Endothelial cell of umbilical vein (primary cell): ENCODE measurements around the gene NCEH1. TPM values are rescaled to one million over a fixed set of nuclear protein-coding genes. Genes with fewer than 3 reads are reported as not detected.

Experiments
- BruUV-seq: library from RNA; stranded (reverse); fragments of 400-500 nt; replicated peaks from 2 replicates; lab custom pipeline; 2021; lab: Mats Ljungman, UMichigan
- CTCF ChIA-PET: fragments of 300-600, 350-600 bp; sonication (Branson Sonifier 250); formaldehyde crosslinking; loops from one replicate; lab custom pipeline; 2021; ENCODE audit warnings: antibody characterized with exemption, inconsistent platforms; lab: Charles Lee
- POLR2A ChIA-PET: fragments of 300-600, 350-600 bp; sonication (Branson Sonifier 250); formaldehyde crosslinking; loops from one replicate; lab custom pipeline; 2021; ENCODE audit warnings: antibody characterized with exemption, inconsistent platforms; lab: Charles Lee
- DNase-seq: peaks from one replicate; pipeline ENCODE4 v3.0.0-alpha.2; 2011; ENCODE audit warnings: low read depth, low spot score
- FAIRE-seq: peaks from 2 replicates; lab custom pipeline; 2011; peaks lifted over from hg19 to GRCh38; lab: Jason Lieb, UNC
- H2AFZ ChIP-seq: 2 replicates; pipeline ENCODE4 v1.6.0; 2012; ENCODE audit warnings: low read depth, low read length, control low read depth, inconsistent platforms
- H3K27ac ChIP-seq: 2 replicates; pipeline ENCODE4 v1.5.1; 2011; ENCODE audit warnings: low read depth, mild to moderate bottlenecking, control low read depth, low read length, moderate library complexity; ENCODE audit not compliant: insufficient read depth
- H3K27me3 ChIP-seq, 2 experiments: 2 replicates each; pipeline versions ENCODE4 v1.6.0 to v1.6.1; 2011; ENCODE audit warnings: low read length in 2 of 2, mixed read lengths in 1 of 2; ENCODE audit not compliant: control insufficient read depth in 2 of 2, insufficient read depth in 2 of 2
- H3K36me3 ChIP-seq, 2 experiments: 2 replicates in 1 of 2; 3 replicates in 1 of 2; pipeline ENCODE4 v1.5.1; 2011; ENCODE audit warnings: low read length in 2 of 2, mild to moderate bottlenecking in 1 of 2, moderate library complexity in 1 of 2; ENCODE audit not compliant: control insufficient read depth in 2 of 2, insufficient read depth in 2 of 2; ENCODE audit errors: extremely low read depth in 1 of 2
- H3K4me1 ChIP-seq: 3 replicates; pipeline ENCODE4 v1.5.1; 2011; ENCODE audit warnings: mild to moderate bottlenecking, low read length; ENCODE audit not compliant: control insufficient read depth, insufficient read depth; ENCODE audit errors: extremely low read depth
- H3K4me2 ChIP-seq: 2 replicates; pipeline ENCODE4 v1.6.1; 2011; ENCODE audit warnings: low read length, control low read depth, mixed read lengths; ENCODE audit not compliant: insufficient read depth
- H3K4me3 ChIP-seq, 3 experiments: fragments of 200-600 bp in 1 of 3; sonication (generic), shearing (Covaris generic) in 1 of 3; replicated peaks in 1 of 3; 2 replicates each; pipeline ENCODE4 v1.5.1; 2011 to 2016; ENCODE audit warnings: control low read depth in 3 of 3, low read length in 3 of 3, mild to moderate bottlenecking in 2 of 3, inconsistent platforms in 1 of 3, low read depth in 1 of 3, moderate library complexity in 1 of 3; ENCODE audit not compliant: insufficient read depth in 1 of 3
- H3K79me2 ChIP-seq: 2 replicates; pipeline ENCODE4 v1.6.0; 2012; ENCODE audit warnings: low read length, inconsistent platforms; ENCODE audit not compliant: control insufficient read depth, insufficient read depth
- H3K9ac ChIP-seq: replicated peaks from 2 replicates; pipeline ENCODE3; 2011; ENCODE audit warnings: low read length, control low read depth; ENCODE audit not compliant: insufficient read depth; ENCODE audit errors: extremely low read depth
- H3K9me1 ChIP-seq: replicated peaks from 3 replicates; pipeline ENCODE4 v1.6.0; 2011; ENCODE audit warnings: mild to moderate bottlenecking, low read length; ENCODE audit not compliant: control insufficient read depth, insufficient read depth; ENCODE audit errors: extremely low read depth
- H3K9me3 ChIP-seq: replicated peaks from 2 replicates; pipeline ENCODE4 v1.5.1; 2012; ENCODE audit warnings: low read length, inconsistent platforms; ENCODE audit not compliant: control insufficient read depth, insufficient read depth
- H4K20me1 ChIP-seq: replicated peaks from 2 replicates; pipeline ENCODE3; 2011; ENCODE audit warnings: mild to moderate bottlenecking, low read length; ENCODE audit not compliant: control insufficient read depth, insufficient read depth; ENCODE audit errors: extremely low read depth
- EZH2 ChIP-seq: IDR thresholded peaks from 2 replicates; pipeline ENCODE4 v1.6.1; 2012; ENCODE audit warnings: borderline replicate concordance, low read depth, mild to moderate bottlenecking, moderate library complexity, low read length, inconsistent platforms; ENCODE audit not compliant: severe bottlenecking
- GATA2 ChIP-seq: IDR thresholded peaks from 2 replicates; pipeline ENCODE4 v1.7.0; 2011; ENCODE audit warnings: low read depth, mild to moderate bottlenecking, moderate library complexity, mixed read lengths, low read length; ENCODE audit not compliant: insufficient read length, insufficient read depth
- JUN ChIP-seq: IDR thresholded peaks from 2 replicates; pipeline ENCODE4 v1.6.1; 2011; ENCODE audit warnings: borderline replicate concordance, low read depth; ENCODE audit not compliant: insufficient read length, insufficient read depth
- MAX ChIP-seq: IDR thresholded peaks from 2 replicates; pipeline ENCODE4 v1.6.1; 2011; ENCODE audit not compliant: insufficient read depth, insufficient read length
- MYC ChIP-seq: IDR thresholded peaks from one replicate; pipeline ENCODE4 v1.6.1; 2011; ENCODE audit warnings: mild to moderate bottlenecking, low read depth, low read length
- POLR2A ChIP-seq: IDR thresholded peaks from 2 replicates; pipeline ENCODE4 v1.6.1; 2012; ENCODE audit warnings: low read depth, mild to moderate bottlenecking, control low read depth, low read length
- POLR2AphosphoS5 ChIP-seq: IDR thresholded peaks from 2 replicates; pipeline ENCODE4 v1.6.1; 2012; ENCODE audit warnings: low read depth, mild to moderate bottlenecking, control low read depth, low read length, moderate library complexity; ENCODE audit not compliant: insufficient read depth
- dilution Hi-C: fragments of 300-500 bp; cut with MboI; formaldehyde crosslinking; loops from one replicate; pipeline ENCODE4 v1.15.0; 2019; ENCODE audit warnings: low sequenced_read_pairs; ENCODE audit not compliant: extremely low pct_ligation_motif_present
- intact Hi-C: fragments of 100-400 bp; cut with micrococcal nuclease; formaldehyde crosslinking; loops from one replicate; pipeline ENCODE4 v1.10.0; 2022
- polyA plus RNA-seq, 4 experiments: library from polyadenylated mRNA; depleted of rRNA in 3 of 4; stranded (reverse) in 3 of 4; unstranded in 1 of 4; fragments of >200 nt; gene quantifications; 2 replicates each; pipeline versions ENCODE4 v1.2.1 to v1.2.3, GENCODE V29; 2011 to 2012; ENCODE audit warnings: missing spikeins in 1 of 4
- total RNA-seq: library from RNA; stranded (reverse); gene quantifications from 2 replicates; pipeline ENCODE4 v1.2.3, GENCODE V29; 2021

Gene NCEH1
- total and polyA plus RNA-seq, 2 donors (not counting 3 experiments of a cell fraction or from before 2014, with no cell fraction given): 10.0 to 20.3 TPM

DNA sequence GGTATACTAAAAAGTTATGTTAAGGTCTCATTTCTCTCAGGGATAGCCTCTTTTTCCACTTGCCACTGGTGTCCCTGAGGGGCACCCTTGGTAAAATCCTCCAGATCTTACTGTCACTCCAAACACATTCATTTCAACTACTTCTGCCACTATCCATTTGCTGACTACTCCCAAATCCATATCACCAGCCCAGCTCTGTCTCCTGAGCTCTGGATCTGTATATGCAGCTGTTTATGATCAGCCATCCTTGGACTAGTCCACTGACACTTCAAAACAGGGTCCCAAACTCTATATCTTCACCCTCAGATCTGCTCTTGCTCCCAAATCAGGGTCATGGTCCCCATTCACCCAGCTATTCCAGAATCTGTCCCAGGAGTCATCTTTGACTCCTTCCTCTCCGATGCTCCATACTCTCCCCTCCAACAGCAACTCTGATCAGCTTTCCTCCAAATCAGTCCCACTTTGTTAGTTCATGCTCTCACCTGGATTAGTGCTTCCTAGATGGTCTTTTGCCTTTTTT is 9.9 kb downstream of the NCEH1 start:
- CTCF ChIA-PET: interaction anchor here (0.9 to 4.8 kb wide), 4 partner anchors 9 to 25 kb away, joined by 3 to 26 read pairs (median 7); partner anchors contain the start of gene NCEH1
- DNase-seq (no peak), FAIRE-seq (no peak)
- no peaks in the 10 kb centered on the region for H3K27me3 ChIP-seq
- no peaks in the 10 kb centered on the region for H4K20me1 ChIP-seq
- no peak overlapping the region for H3K9ac ChIP-seq
- H3K4me3 ChIP-seq: no peak overlapping the region
- BruUV-seq: no TSS peak
- intact Hi-C loops: no loop called here
- H3K9me1 ChIP-seq: no peaks in the 10 kb centered on the region
- dilution Hi-C loops: no loop called here
- H2AFZ ChIP-seq: no peak overlapping the region
- TF ChIP-seq EZH2 (no peak), MAX (no peak), POLR2A (no peak), POLR2AphosphoS5 (no peak), GATA2 (no peak), MYC (no peak), JUN (no peak)
- POLR2A ChIA-PET: no interaction called here
- no peak overlapping the region for H3K4me2 ChIP-seq
- no peaks in the 10 kb centered on the region for H3K9me3 ChIP-seq
- peaks cover 83% of the 10 kb centered on the region for H3K79me2 ChIP-seq
- no peaks in the 10 kb centered on the region for H3K36me3 ChIP-seq
- H3K27ac ChIP-seq: no peak overlapping the region
- H3K4me1 ChIP-seq: no peaks in the 10 kb centered on the region

- Histone ChIP-seq H3K36me3 (no peaks in the 10 kb centered on the region), H2AFZ (no peak overlapping the region), H4K20me1 (no peaks in the 10 kb centered on the region), H3K9me3 (no peaks in the 10 kb centered on the region), H3K27ac (no peak overlapping the region), H3K9ac (no peak overlapping the region), H3K4me2 (no peak overlapping the region), H3K4me3 (no peak overlapping the region), H3K27me3 (no peaks in the 10 kb centered on the region), H3K4me1 (no peaks in the 10 kb centered on the region), H3K79me2 (peaks cover 83% of the 10 kb centered on the region), H3K9me1 (no peaks in the 10 kb centered on the region)
- FAIRE-seq (no peak), DNase-seq (no peak)
- dilution Hi-C loops (no loop called here), intact Hi-C loops (no loop called here)
- ChIA-PET CTCF (interaction anchor here (0.7 to 4.8 kb wide), 7 partner anchors 8 to 50 kb away, joined by 3 to 26 read pairs (median 4); partner anchors contain the start of gene NCEH1), POLR2A (interaction anchor here (0.9 kb wide), 1 partner anchor 50 kb away, joined by 3 read pairs; the partner anchor contains the start of gene ECT2)
- BruUV-seq: no TSS peak
- no peak for TF ChIP-seq MYC
These were observed 10.6 kb downstream of the NCEH1 start for GRCh38 chr3:172700256-172700655.
